Keratinocyte (primary cell): Measurements from ENCODE around the gene UTP11. TPM values are rescaled to one million over a fixed set of nuclear protein-coding genes. Genes with fewer than 3 reads are reported as not detected.
"Not testable (repeated sequence)": the region's sequence is repeated elsewhere in the genome, so short reads cannot be mapped to it uniquely, and the experiment has no call there.

Experiments used
- DNase-seq: peaks from one replicate; pipeline ENCODE4 v3.0.0-alpha.2; 2011; ENCODE audit warnings: low read depth, missing footprints, low spot score
- FAIRE-seq: peaks from 2 replicates; lab custom pipeline; 2011; peaks lifted over from hg19 to GRCh38; lab: Jason Lieb, UNC
- H2AFZ ChIP-seq: 2 replicates; pipeline ENCODE4 v1.6.0; 2012; ENCODE audit warnings: low read length, control low read depth, inconsistent platforms; ENCODE audit not compliant: control insufficient read depth
- H3K27ac ChIP-seq: 2 replicates; pipeline ENCODE4 v1.5.1; 2011; ENCODE audit warnings: low read length; ENCODE audit not compliant: control insufficient read depth, insufficient read depth
- H3K27me3 ChIP-seq: 3 replicates; pipeline ENCODE4 v1.6.0; 2011; ENCODE audit warnings: low read length; ENCODE audit not compliant: control insufficient read depth, insufficient read depth; ENCODE audit errors: extremely low read depth
- H3K36me3 ChIP-seq, 2 experiments: 2 replicates in 1 of 2; 3 replicates in 1 of 2; pipeline ENCODE4 v1.5.1; 2011; ENCODE audit warnings: low read length in 2 of 2, mild to moderate bottlenecking in 1 of 2; ENCODE audit not compliant: control insufficient read depth in 2 of 2, insufficient read depth in 2 of 2; ENCODE audit errors: extremely low read depth in 1 of 2
- H3K4me1 ChIP-seq: 3 replicates; pipeline ENCODE4 v1.5.1; 2011; ENCODE audit warnings: low read length; ENCODE audit not compliant: control insufficient read depth, insufficient read depth; ENCODE audit errors: extremely low read depth
- H3K4me2 ChIP-seq: 3 replicates; pipeline ENCODE4 v1.6.0; 2011; ENCODE audit warnings: low read depth, low read length; ENCODE audit not compliant: control insufficient read depth, insufficient read depth; ENCODE audit errors: extremely low read depth
- H3K4me3 ChIP-seq, 3 experiments: fragments of 200-600 bp in 1 of 3; sonication (generic) in 1 of 3; 2 replicates in 2 of 3; 3 replicates in 1 of 3; pipeline ENCODE4 v1.5.1; 2011 to 2016; ENCODE audit warnings: low read length in 3 of 3, mild to moderate bottlenecking in 3 of 3, control low read depth in 2 of 3, inconsistent platforms in 1 of 3, low read depth in 1 of 3, mixed read lengths in 1 of 3, mixed run types in 1 of 3, moderate library complexity in 1 of 3; ENCODE audit not compliant: control insufficient read depth in 2 of 3, insufficient read depth in 2 of 3; ENCODE audit errors: extremely low read depth in 1 of 3
- H3K79me2 ChIP-seq: 2 replicates; pipeline ENCODE4 v1.6.0; 2012; ENCODE audit warnings: low read length; ENCODE audit not compliant: control insufficient read depth, insufficient read depth
- H3K9ac ChIP-seq: 3 replicates; pipeline ENCODE4 v1.6.0; 2011; ENCODE audit warnings: low read length; ENCODE audit not compliant: control insufficient read depth, insufficient read depth; ENCODE audit errors: extremely low read depth
- H3K9me1 ChIP-seq: 3 replicates; pipeline ENCODE4 v1.6.0; 2011; ENCODE audit warnings: low read length; ENCODE audit not compliant: control insufficient read depth, insufficient read depth; ENCODE audit errors: extremely low read depth
- H3K9me3 ChIP-seq: 2 replicates; pipeline ENCODE4 v1.5.1; 2012; ENCODE audit warnings: low read depth, low read length; ENCODE audit not compliant: control insufficient read depth
- H4K20me1 ChIP-seq: 3 replicates; pipeline ENCODE4 v1.6.0; 2011; ENCODE audit warnings: low read length; ENCODE audit not compliant: control insufficient read depth, insufficient read depth; ENCODE audit errors: extremely low read depth
- EZH2 ChIP-seq: IDR thresholded peaks from one replicate; pipeline ENCODE4 v1.6.1; 2012; ENCODE audit warnings: inconsistent platforms, mild to moderate bottlenecking, low read length, moderate library complexity
- dilution Hi-C: fragments of 300-500 bp; cut with MboI; formaldehyde crosslinking; loops from one replicate; pipeline ENCODE4 v1.7.0; 2020; ENCODE audit warnings: low sequenced_read_pairs; ENCODE audit not compliant: extremely low pct_ligation_motif_present
- polyA plus RNA-seq, 5 experiments: library from polyadenylated mRNA; depleted of rRNA in 3 of 5; stranded (reverse) in 3 of 5; stranded (forward) in 1 of 5; unstranded in 1 of 5; fragments of >200 nt; gene quantifications; 1 replicate in 1 of 5; 2 replicates in 3 of 5; 3 replicates in 1 of 5; pipeline versions ENCODE4 v1.2.1 to v1.2.3, GENCODE V29; 2011 to 2012; ENCODE audit warnings: missing spikeins in 2 of 5, low read depth in 1 of 5, low replicate concordance in 1 of 5
- TF ChIP-seq, protein P1 (sequence below), 3 experiments: IDR thresholded peaks in 1 of 3; conservative IDR thresholded peaks in 1 of 3; optimal IDR thresholded peaks in 1 of 3; 2 replicates in 2 of 3; 3 replicates in 1 of 3; pipeline versions ENCODE3 to v1.5.1; 2011; ENCODE audit warnings: low read length in 3 of 3, mild to moderate bottlenecking in 3 of 3, moderate library complexity in 2 of 3, control low read depth in 1 of 3, inconsistent platforms in 1 of 3; ENCODE audit not compliant: insufficient read depth in 2 of 3; ENCODE audit errors: extremely low read depth in 1 of 3

UTP11 gene
- polyA plus RNA-seq, 1 donor (not counting 4 experiments of a cell fraction or from before 2014, with no cell fraction given), result 50.0 TPM

DNA sequence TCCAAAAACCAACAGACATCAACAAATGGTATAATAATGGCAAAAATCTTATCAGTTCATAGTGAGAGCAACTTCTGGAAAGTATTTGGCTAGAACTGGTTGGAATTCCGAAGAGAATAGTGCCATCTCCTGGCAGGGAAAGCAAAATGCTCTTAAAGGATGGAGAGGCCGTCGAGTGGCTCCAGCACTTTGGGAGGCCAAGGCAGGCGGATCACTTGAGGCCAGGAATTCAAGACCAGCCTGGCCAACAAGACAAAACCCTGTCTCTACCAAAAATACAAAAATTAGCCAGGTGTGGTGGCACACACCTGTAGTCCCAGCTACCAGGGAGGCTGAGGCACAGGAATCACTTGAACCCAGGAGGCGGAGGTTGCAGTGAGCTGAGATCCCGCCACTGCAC, 37.5 kb upstream of the UTP11 start:
- H3K4me1 ChIP-seq, H2AFZ ChIP-seq, H3K4me3 ChIP-seq, DNase-seq, H3K27me3 ChIP-seq, FAIRE-seq, H3K9ac ChIP-seq, H3K4me2 ChIP-seq, dilution Hi-C loops, H4K20me1 ChIP-seq, H3K79me2 ChIP-seq, H3K9me1 ChIP-seq, H3K27ac ChIP-seq, H3K9me3 ChIP-seq: not testable (repeated sequence)
- peaks cover 15 to 17% of the 10 kb centered on the region in 2 experiments for H3K36me3 ChIP-seq
- TF ChIP-seq, protein P1, sequence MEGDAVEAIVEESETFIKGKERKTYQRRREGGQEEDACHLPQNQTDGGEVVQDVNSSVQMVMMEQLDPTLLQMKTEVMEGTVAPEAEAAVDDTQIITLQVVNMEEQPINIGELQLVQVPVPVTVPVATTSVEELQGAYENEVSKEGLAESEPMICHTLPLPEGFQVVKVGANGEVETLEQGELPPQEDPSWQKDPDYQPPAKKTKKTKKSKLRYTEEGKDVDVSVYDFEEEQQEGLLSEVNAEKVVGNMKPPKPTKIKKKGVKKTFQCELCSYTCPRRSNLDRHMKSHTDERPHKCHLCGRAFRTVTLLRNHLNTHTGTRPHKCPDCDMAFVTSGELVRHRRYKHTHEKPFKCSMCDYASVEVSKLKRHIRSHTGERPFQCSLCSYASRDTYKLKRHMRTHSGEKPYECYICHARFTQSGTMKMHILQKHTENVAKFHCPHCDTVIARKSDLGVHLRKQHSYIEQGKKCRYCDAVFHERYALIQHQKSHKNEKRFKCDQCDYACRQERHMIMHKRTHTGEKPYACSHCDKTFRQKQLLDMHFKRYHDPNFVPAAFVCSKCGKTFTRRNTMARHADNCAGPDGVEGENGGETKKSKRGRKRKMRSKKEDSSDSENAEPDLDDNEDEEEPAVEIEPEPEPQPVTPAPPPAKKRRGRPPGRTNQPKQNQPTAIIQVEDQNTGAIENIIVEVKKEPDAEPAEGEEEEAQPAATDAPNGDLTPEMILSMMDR (optimal IDR thresholded peaks at IDR 0.05 in 1 of 3, IDR thresholded peaks at IDR 0.05 in 1 of 3, conservative IDR thresholded peaks at IDR 0.05 in 1 of 3; ENCODE audit: extremely low read depth in 1 of 3, insufficient read depth in 2 of 3, low read length in 3 of 3), result peak; percentile 50 to 64 (median 64)

DNA sequence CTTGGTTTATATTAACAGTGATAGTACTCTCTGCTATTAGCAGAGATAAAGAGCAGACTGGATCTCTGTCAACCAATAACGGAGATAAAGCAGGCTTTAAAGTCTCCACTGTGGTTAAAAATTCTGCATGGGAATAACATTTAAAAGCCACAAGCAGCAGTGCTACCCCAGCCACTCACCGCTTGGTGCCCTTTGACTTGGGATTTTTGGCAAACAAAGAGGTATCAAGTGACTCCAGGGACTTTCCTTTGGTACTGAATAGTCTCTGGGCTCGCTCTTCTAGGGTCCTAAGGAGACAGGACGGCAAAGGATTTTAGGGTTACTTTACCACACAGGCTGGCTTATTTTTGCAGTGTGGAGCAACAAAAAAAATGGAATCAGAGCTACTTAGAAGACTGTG, 34.0 kb upstream of the UTP11 start:
- Histone ChIP-seq H2AFZ (no peak overlapping the region), H3K9me3 (no peaks in the 10 kb centered on the region), H3K27ac (no peak overlapping the region), H3K9ac (no peak overlapping the region), H3K79me2 (no peaks in the 10 kb centered on the region), H3K27me3 (no peaks in the 10 kb centered on the region), H3K4me1 (no peaks in the 10 kb centered on the region), H3K9me1 (no peaks in the 10 kb centered on the region), H3K4me2 (no peak overlapping the region), H4K20me1 (no peaks in the 10 kb centered on the region), H3K36me3 (peaks cover 20 to 23% of the 10 kb centered on the region in 2 experiments), H3K4me3 (no peak overlapping the region)
- DNase-seq (no peak), FAIRE-seq (no peak)
- dilution Hi-C loops, result no loop called here
- TF ChIP-seq, protein P1 (optimal IDR thresholded peaks at IDR 0.05 in 1 of 3, IDR thresholded peaks at IDR 0.05 in 1 of 3, conservative IDR thresholded peaks at IDR 0.05 in 1 of 3; ENCODE audit: extremely low read depth in 1 of 3, insufficient read depth in 2 of 3, low read length in 3 of 3), result no peak
- no peak for TF ChIP-seq EZH2
